Liver (tissue), 9 donors: ENCODE data around the gene BNC2. TPM values are rescaled to one million over a fixed set of nuclear protein-coding genes. Genes with fewer than 3 reads are reported as not detected.

Experiments used
- DNase-seq: peaks from one replicate; pipeline ENCODE4 v3.0.0-alpha.2; 2017; ENCODE audit warnings: low spot score
- H3K27ac ChIP-seq, 2 donors: one replicate each; pipeline ENCODE4 v1.7.0; 2013; ENCODE audit warnings: inconsistent platforms in 2 of 2, low read length in 2 of 2, control low read depth in 1 of 2, low read depth in 1 of 2, mild to moderate bottlenecking in 1 of 2
- H3K27me3 ChIP-seq, 4 donors: one replicate each; pipeline versions ENCODE4 v1.6.1 to v1.7.0; 2013; ENCODE audit warnings: low read length in 3 of 4, inconsistent platforms in 1 of 4, mild to moderate bottlenecking in 1 of 4, moderate library complexity in 1 of 4; ENCODE audit not compliant: control insufficient read depth in 4 of 4, insufficient read depth in 4 of 4
- H3K36me3 ChIP-seq, 4 donors: one replicate each; pipeline versions ENCODE4 v1.6.1 to v1.7.0; 2013; ENCODE audit warnings: low read length in 3 of 4, mild to moderate bottlenecking in 3 of 4, low read depth in 1 of 4, moderate library complexity in 1 of 4; ENCODE audit not compliant: control insufficient read depth in 4 of 4, insufficient read depth in 3 of 4
- H3K4me1 ChIP-seq, 4 donors: one replicate each; pipeline versions ENCODE4 v1.6.1 to v1.7.0; 2013; ENCODE audit warnings: low read length in 3 of 4, mild to moderate bottlenecking in 3 of 4, moderate library complexity in 1 of 4; ENCODE audit not compliant: control insufficient read depth in 4 of 4, insufficient read depth in 4 of 4
- H3K4me3 ChIP-seq, 3 donors: one replicate each; pipeline versions ENCODE4 v1.6.1 to v1.7.0; 2013; ENCODE audit warnings: low read length in 3 of 3, control low read depth in 1 of 3, low read depth in 1 of 3, mild to moderate bottlenecking in 1 of 3
- H3K9ac ChIP-seq, 2 donors: one replicate each; pipeline ENCODE4 v1.7.0; 2013; ENCODE audit warnings: low read length in 2 of 2, mild to moderate bottlenecking in 2 of 2, moderate library complexity in 2 of 2, control low read depth in 1 of 2, low read depth in 1 of 2
- H3K9me3 ChIP-seq, 4 donors: one replicate each; pipeline versions ENCODE4 v1.6.1 to v1.7.0; 2013; ENCODE audit warnings: low read length in 3 of 4; ENCODE audit not compliant: control insufficient read depth in 4 of 4
- CTCF ChIP-seq: fragments of 150-350 bp; IDR thresholded peaks from 2 replicates; pipeline ENCODE4 v1.5.1; 2017; ENCODE audit warnings: improper control_type of control experiment, low read depth, low read length; ENCODE audit not compliant: missing input control
- EGR1 ChIP-seq, 2 donors: IDR thresholded peaks; 2 replicates each; pipeline ENCODE4 v1.6.1; 2016 to 2018; ENCODE audit warnings: antibody characterized with exemption in 2 of 2, low read depth in 2 of 2
- FOXA1 ChIP-seq: IDR thresholded peaks from 2 replicates; pipeline ENCODE4 v1.6.1; 2016; ENCODE audit warnings: antibody characterized with exemption
- GABPA ChIP-seq, 2 donors: IDR thresholded peaks in 1 of 2; conservative IDR thresholded peaks in 1 of 2; 2 replicates each; pipeline ENCODE4 v1.6.1; 2016; ENCODE audit warnings: antibody characterized with exemption in 2 of 2, mild to moderate bottlenecking in 1 of 2, moderate library complexity in 1 of 2
- JUND ChIP-seq, 2 donors: IDR thresholded peaks; 2 replicates each; pipeline ENCODE4 v1.6.1; 2016; ENCODE audit warnings: antibody characterized with exemption in 2 of 2
- MAX ChIP-seq: IDR thresholded peaks from 2 replicates; pipeline ENCODE4 v1.6.1; 2016; ENCODE audit warnings: antibody characterized with exemption
- RAD21 ChIP-seq, 2 donors: IDR thresholded peaks; 2 replicates each; pipeline ENCODE4 v1.6.1; 2016; ENCODE audit warnings: antibody characterized with exemption in 2 of 2, mild to moderate bottlenecking in 2 of 2
- REST ChIP-seq: IDR thresholded peaks from 2 replicates; pipeline ENCODE4 v1.6.1; 2016; ENCODE audit warnings: antibody characterized with exemption, mild to moderate bottlenecking
- RXRA ChIP-seq, 2 donors: IDR thresholded peaks; 2 replicates each; pipeline ENCODE4 v1.6.1; 2017 to 2018; ENCODE audit warnings: antibody characterized with exemption in 2 of 2, mild to moderate bottlenecking in 1 of 2
- SP1 ChIP-seq: IDR thresholded peaks from 2 replicates; pipeline ENCODE4 v1.6.1; 2018; ENCODE audit warnings: antibody characterized with exemption, mild to moderate bottlenecking
- YY1 ChIP-seq: IDR thresholded peaks from 2 replicates; pipeline ENCODE4 v1.6.1; 2016; ENCODE audit warnings: antibody characterized with exemption, mild to moderate bottlenecking
- ZBTB33 ChIP-seq: IDR thresholded peaks from 2 replicates; pipeline ENCODE4 v1.6.1; 2016; ENCODE audit warnings: antibody characterized with exemption
- WGBS: extraction: QIAGEN DNeasy Blood & Tissue Kit; methylation state at CpG from one replicate; pipeline ENCODE4 v1.1.7; 2013; 5-methylcytosine and 5-hydroxymethylcytosine counted together
- polyA plus RNA-seq, 2 donors: library from polyadenylated mRNA; stranded (reverse) in 1 of 2; unstranded in 1 of 2; fragments of 200-250 nt in 1 of 2; fragments of >200 nt in 1 of 2; fragmentation: Nextera tagmentation in 1 of 2; extraction: Ambion mirVana in 1 of 2; gene quantifications; one replicate each; pipeline versions ENCODE4 v1.2.1 to v1.2.3, GENCODE V29; 2013 to 2015
- total RNA-seq, 2 donors: library from RNA; depleted of rRNA; stranded (reverse); fragments of >200 nt; gene quantifications; one replicate each; pipeline ENCODE4 v1.2.3, GENCODE V29; 2014
- donor health status: healthy.
- donor health status: healthy.
- donor health status: healthy.
- donor health status: healthy.
- donor health status: healthy.

Gene BNC2
- total and polyA plus RNA-seq, 4 donors, result 0.07 to 0.67 (median 0.08) TPM

- Histone ChIP-seq H3K4me3 (no peak overlapping the region), H3K4me1 (no peaks in the 10 kb centered on the region), H3K9me3 (no peaks in the 10 kb centered on the region), H3K27me3 (no peaks in the 10 kb centered on the region), H3K9ac (no peak overlapping the region), H3K36me3 (no peaks in the 10 kb centered on the region), H3K27ac (no peak overlapping the region)
- TF ChIP-seq JUND (IDR thresholded peaks at IDR 0.05) (no peak), RAD21 (IDR thresholded peaks at IDR 0.05) (no peak), GABPA (IDR thresholded peaks at IDR 0.05 in 1 of 2, conservative IDR thresholded peaks at IDR 0.05 in 1 of 2) (no peak), YY1 (no peak), ZBTB33 (no peak), MAX (no peak), SP1 (no peak), FOXA1 (no peak), CTCF (no peak), REST (no peak)
- no peak for DNase-seq
- 68% methylated on average over 5 of the region's 5 CpGs for WGBS
Observed at GRCh38 chr9:16668734-16669295, 201.7 kb downstream of the BNC2 start.

- 91% methylated on average over 2 of the region's 2 CpGs for WGBS
- no peaks in the 10 kb centered on the region for H3K27me3 ChIP-seq
Observed at GRCh38 chr9:16664211-16664610, 206.3 kb downstream of the BNC2 start.

More at GRCh38 chr9:16664211-16664610, 206.3 kb downstream of the BNC2 start:
- no peak for DNase-seq
- Histone ChIP-seq H3K4me3 (no peak overlapping the region), H3K9ac (no peak overlapping the region), H3K9me3 (no peaks in the 10 kb centered on the region), H3K27ac (no peak overlapping the region), H3K4me1 (no peaks in the 10 kb centered on the region), H3K36me3 (no peaks in the 10 kb centered on the region)
- TF ChIP-seq RXRA (IDR thresholded peaks at IDR 0.05) (no peak), JUND (IDR thresholded peaks at IDR 0.05) (no peak), EGR1 (IDR thresholded peaks at IDR 0.05; ENCODE audit: low read depth in 2 of 2) (no peak), MAX (no peak)
